Ovary (tissue), 9 donors: Measurements from ENCODE around the gene CEBPG. TPM values are rescaled to one million over a fixed set of nuclear protein-coding genes. Genes with fewer than 3 reads are reported as not detected.

Experiments used
- DNase-seq, 5 donors: peaks; one replicate each; pipeline ENCODE4 v3.0.0-alpha.2; 2019 to 2020
- H3K27ac ChIP-seq, 2 donors: fragments of 200-600 bp; one replicate each; pipeline versions ENCODE4 v1.5.1 to v1.8.0; 2019 to 2022
- H3K27me3 ChIP-seq: fragments of 200-600 bp; one replicate; pipeline ENCODE4 v1.8.0; 2022
- H3K36me3 ChIP-seq: fragments of 200-600 bp; sonication (generic); one replicate; pipeline ENCODE4 v1.5.1; 2019
- H3K4me1 ChIP-seq: one replicate; pipeline ENCODE4 v1.8.1; 2013; ENCODE audit warnings: mild to moderate bottlenecking, moderate library complexity; ENCODE audit not compliant: insufficient read depth
- H3K4me3 ChIP-seq: fragments of 200-600 bp; sonication (generic); one replicate; pipeline ENCODE4 v1.5.1; 2017
- H3K9me3 ChIP-seq, 2 donors: fragments of 200-600 bp in 1 of 2; sonication (generic) in 1 of 2; one replicate each; pipeline versions ENCODE4 v1.5.1 to v1.8.1; 2013 to 2019; ENCODE audit warnings: mild to moderate bottlenecking in 1 of 2, moderate library complexity in 1 of 2
- CTCF ChIP-seq, 3 donors: fragments of 450-650 bp in 2 of 3; fragments of 200-600 bp in 1 of 3; IDR thresholded peaks; one replicate each; pipeline versions ENCODE4 v1.5.1 to v1.8.0; 2016 to 2022; ENCODE audit warnings: antibody characterized with exemption in 3 of 3, mild to moderate bottlenecking in 1 of 3
- EP300 ChIP-seq: sonication (generic); formaldehyde crosslinking; IDR thresholded peaks from one replicate; pipeline ENCODE4 v1.6.1; 2017; ENCODE audit warnings: antibody characterized with exemption
- POLR2A ChIP-seq: fragments of 450-650 bp; IDR thresholded peaks from one replicate; pipeline ENCODE4 v1.6.1; 2017; ENCODE audit warnings: antibody characterized with exemption, mild to moderate bottlenecking, moderate library complexity
- WGBS, 3 donors: extraction: QIAGEN DNeasy Blood & Tissue Kit in 1 of 3; methylation state at CpG; one replicate each; pipeline versions ENCODE4 v1.1.5 to v1.1.7; 2013 to 2017; 5-methylcytosine and 5-hydroxymethylcytosine counted together
- intact Hi-C, 4 donors: fragments of 100-400 bp; cut with DNase I; formaldehyde crosslinking; loops; one replicate each; pipeline versions ENCODE4 v1.11.0 to v1.15.1; 2022 to 2023
- polyA plus RNA-seq, 2 donors: library from polyadenylated mRNA; stranded (reverse); fragments of 200-250 nt in 1 of 2; fragments of 350-450 nt in 1 of 2; fragmentation: Illumina TruSeq in 1 of 2; extraction: RNeasy Lipid Tissue Mini Kit (QIAGEN cat#74804) in 1 of 2; gene quantifications; one replicate each; pipeline ENCODE4 v1.2.3, GENCODE V29; 2013 to 2014
- total RNA-seq, 7 donors: library from RNA; depleted of rRNA in 2 of 7; stranded (reverse); fragments of >200 nt in 2 of 7; fragmentation: NEBNext Ultra II Directional in 3 of 7; extraction: Animal tissue kit (Norgen Biotek cat#: 25700) in 3 of 7; gene quantifications; one replicate each; pipeline versions ENCODE4 v1.1.0 to v1.2.4, GENCODE V29; 2016 to 2023
- donor health status: DM: no; HTN: no; CAD: no; lungs with moderate emphysema.
- donor health status: DM: no; HTN: no; CAD: no.
- donor health status: Bipolar disorder and iron deficiency.
- donor health status: DM: yes; HTN: yes; CAD: no.
- donor health status: DM: no; HTN: no; CAD: no.
- donor health status: DM: yes; HTN: yes; CAD: no.

The CEBPG gene
- total and polyA plus RNA-seq, 9 donors = 5.6 to 54.6 (median 12.0) TPM

GRCh38 chr19:33430674-33431277 lies 57.3 kb downstream of the CEBPG start:
- DNase-seq = peak in 4 of 5 donors; percentile 43 to 74 (median 54)
- no peaks in the 10 kb centered on the region for H3K27me3 ChIP-seq
- WGBS, 3 donors = 33 to 36% (median 35%) methylated on average over 13 of the region's 13 CpGs
- no peaks in the 10 kb centered on the region for H3K4me1 ChIP-seq
- intact Hi-C loops = loop anchor here in 3 of 4 donors (5.0 to 10.0 kb wide), 2 partner anchors 342 to 344 kb away; no protein-coding TSS in a partner anchor
- TF ChIP-seq CTCF (IDR thresholded peaks at IDR 0.05) = peak in 1 of 3 donors; percentile 17
- no peak for TF ChIP-seq POLR2A
- H3K9me3 ChIP-seq = no peaks in the 10 kb centered on the region
- no peaks in the 10 kb centered on the region for H3K36me3 ChIP-seq
- no peak overlapping the region for H3K27ac ChIP-seq
- no peak overlapping the region for H3K4me3 ChIP-seq

GRCh38 chr19:33432015-33432414 lies 58.5 kb downstream of the CEBPG start:
- Histone ChIP-seq H3K4me1 (no peaks in the 10 kb centered on the region), H3K9me3 (no peaks in the 10 kb centered on the region), H3K4me3 (no peak overlapping the region), H3K27me3 (no peaks in the 10 kb centered on the region), H3K36me3 (no peaks in the 10 kb centered on the region), H3K27ac (no peak overlapping the region)
- TF ChIP-seq CTCF (IDR thresholded peaks at IDR 0.05) = no peak
- no peak for TF ChIP-seq POLR2A
- TF ChIP-seq EP300 = no peak
- DNase-seq = no peak
- intact Hi-C loops = loop anchor here in 3 of 4 donors (5.0 to 10.0 kb wide), 2 partner anchors 340 to 343 kb away; no protein-coding TSS in a partner anchor
- WGBS, 3 donors = 24 to 31% (median 25%) methylated on average over 5 of the region's 5 CpGs

Other genes with a start within 250 kb of the CEBPG start
- gene WDR88, start 241.6 kb upstream of the CEBPG start, total RNA-seq = under 1 TPM in 1 of 7 donors, not detected in 6; 0.79 TPM
- gene WDR88, start 241.6 kb upstream of the CEBPG start, polyA plus RNA-seq = not detected
- 100 to 1,000 TPM in 4 of 7 donors, 10 to 100 TPM in 3; 43.7 to 138 (median 107) TPM for gene LRP3, start 179.4 kb upstream of the CEBPG start, total RNA-seq
- gene LRP3, start 179.4 kb upstream of the CEBPG start, polyA plus RNA-seq = 10 to 100 TPM in 1 of 2 donors, 1 to 10 TPM in 1; 1.2 to 76.1 TPM
- gene SLC7A10, start 147.9 kb upstream of the CEBPG start, total RNA-seq = not detected
- not detected for gene SLC7A10, start 147.9 kb upstream of the CEBPG start, polyA plus RNA-seq
- 1 to 10 TPM; 1.5 to 6.1 (median 3.7) TPM for gene CEBPA, start 71.2 kb upstream of the CEBPG start, total RNA-seq
- gene CEBPA, start 71.2 kb upstream of the CEBPG start, polyA plus RNA-seq = 1 to 10 TPM in 1 of 2 donors, under 1 TPM in 1; 0.92 to 4.3 TPM
- 10 to 100 TPM; 38.7 to 66.9 (median 62.2) TPM for gene PEPD, start 148.1 kb downstream of the CEBPG start, total RNA-seq
- gene PEPD, start 148.1 kb downstream of the CEBPG start, polyA plus RNA-seq = 10 to 100 TPM; 50.8 to 57.7 TPM
- 1 to 10 TPM in 3 of 7 donors, under 1 TPM in 4; 0.48 to 2.5 (median 0.99) TPM for gene CHST8, start 248.2 kb downstream of the CEBPG start, total RNA-seq
- 1 to 10 TPM in 1 of 2 donors, not detected in 1; 1.6 TPM for gene CHST8, start 248.2 kb downstream of the CEBPG start, polyA plus RNA-seq